SK-N-SH (cell line): ENCODE results near the gene TTC39B. TPM values are rescaled to one million over a fixed set of nuclear protein-coding genes. Genes with fewer than 3 reads are reported as not detected.

ENCODE experiments used
- CTCF ChIA-PET: fragments of 300-600, 350-600 bp; formaldehyde crosslinking; extraction: SDS; loops from one replicate; lab custom pipeline; 2021; lab: Yijun Ruan, JAX
- POLR2A ChIA-PET: fragments of 350-600 bp; sonication (Branson Sonifier 250); formaldehyde crosslinking; extraction: SDS; loops from one replicate; lab custom pipeline; 2020; ENCODE audit warnings: antibody characterized with exemption, inconsistent platforms; lab: Yijun Ruan, JAX
- DNase-seq: peaks from one replicate; pipeline ENCODE4 v3.0.0; 2012
- H2AFZ ChIP-seq: fragments of 200-600 bp; sonication (generic); 2 replicates; pipeline ENCODE4 v1.8.1; 2016; ENCODE audit warnings: antibody characterized with exemption, mild to moderate bottlenecking, low read depth
- H3F3A ChIP-seq: fragments of 200-600 bp; sonication (generic); replicated peaks from 2 replicates; pipeline ENCODE3; 2016; ENCODE audit warnings: antibody characterized with exemption, mild to moderate bottlenecking; ENCODE audit not compliant: insufficient read depth
- H3K27ac ChIP-seq, 2 experiments: fragments of 200-500 bp in 1 of 2; fragments of 200-600 bp in 1 of 2; sonication (Bioruptor generic) in 1 of 2; sonication (generic), shearing (Covaris generic) in 1 of 2; 2 replicates each; pipeline versions ENCODE4 v1.5.1 to v1.6.1; 2014 to 2016; ENCODE audit warnings: low read depth in 2 of 2, inconsistent platforms in 1 of 2, low read length in 1 of 2, mild to moderate bottlenecking in 1 of 2, mixed read lengths in 1 of 2
- H3K27me3 ChIP-seq: fragments of 200-600 bp; sonication (generic), shearing (Covaris generic); 2 replicates; pipeline ENCODE4 v1.6.1; 2016; ENCODE audit warnings: mixed run types; ENCODE audit not compliant: insufficient read depth
- H3K36me3 ChIP-seq, 2 experiments: fragments of 200-500 bp in 1 of 2; fragments of 200-600 bp in 1 of 2; sonication (Bioruptor generic) in 1 of 2; sonication (generic) in 1 of 2; replicated peaks in 1 of 2; 2 replicates each; pipeline versions ENCODE3 to v1.5.1; 2014 to 2016; ENCODE audit warnings: low read length in 1 of 2, mild to moderate bottlenecking in 1 of 2; ENCODE audit not compliant: insufficient read depth in 2 of 2, control insufficient read depth in 1 of 2
- H3K4me1 ChIP-seq, 2 experiments: fragments of 200-500 bp in 1 of 2; fragments of 200-600 bp in 1 of 2; sonication (Bioruptor generic) in 1 of 2; sonication (generic), shearing (Covaris generic) in 1 of 2; 2 replicates each; pipeline versions ENCODE4 v1.5.1 to v1.6.1; 2014 to 2016; ENCODE audit warnings: low read depth in 1 of 2, low read length in 1 of 2, mixed run types in 1 of 2; ENCODE audit not compliant: insufficient read depth in 2 of 2, control insufficient read depth in 1 of 2
- H3K4me2 ChIP-seq: fragments of 200-600 bp; sonication (generic), shearing (Covaris generic); 2 replicates; pipeline ENCODE4 v1.6.1; 2017; ENCODE audit warnings: mixed run types
- H3K4me3 ChIP-seq, 2 experiments: fragments of 200-500 bp in 1 of 2; fragments of 200-600 bp in 1 of 2; sonication (Bioruptor generic) in 1 of 2; sonication (generic), shearing (Covaris generic) in 1 of 2; 2 replicates each; pipeline versions ENCODE4 v1.5.1 to v1.8.1; 2014 to 2016; ENCODE audit warnings: low read depth in 2 of 2, inconsistent platforms in 1 of 2, low read length in 1 of 2, mild to moderate bottlenecking in 1 of 2, mixed read lengths in 1 of 2, moderate library complexity in 1 of 2
- H3K79me2 ChIP-seq: fragments of 200-600 bp; sonication (generic); 2 replicates; pipeline ENCODE4 v1.8.1; 2017; ENCODE audit warnings: mild to moderate bottlenecking; ENCODE audit not compliant: insufficient read depth
- H3K9ac ChIP-seq: fragments of 200-600 bp; sonication (generic); 2 replicates; pipeline ENCODE4 v1.6.1; 2017; ENCODE audit warnings: mixed run types
- H3K9me2 ChIP-seq: fragments of 200-600 bp; sonication (generic); 2 replicates; pipeline ENCODE4 v1.6.1; 2017; ENCODE audit warnings: mixed run types
- H3K9me3 ChIP-seq: fragments of 200-600 bp; sonication (generic); 2 replicates; pipeline ENCODE4 v1.6.1; 2017; ENCODE audit warnings: mixed run types, mild to moderate bottlenecking, moderate library complexity
- H4K20me1 ChIP-seq: fragments of 200-600 bp; sonication (generic); 2 replicates; pipeline ENCODE4 v1.6.1; 2017; ENCODE audit warnings: mild to moderate bottlenecking, mixed run types; ENCODE audit not compliant: insufficient read depth
- CHD2 ChIP-seq: fragments of 150-350 bp; IDR thresholded peaks from 2 replicates; pipeline ENCODE4 v1.6.1; 2018; ENCODE audit warnings: low read length; ENCODE audit not compliant: partially characterized antibody
- EZH2phosphoT487 ChIP-seq: fragments of 200-600 bp; sonication (generic); IDR thresholded peaks from 2 replicates; pipeline ENCODE4 v1.6.1; 2017; ENCODE audit warnings: low read depth, mixed run types, mild to moderate bottlenecking, antibody characterized with exemption, moderate library complexity, borderline replicate concordance
- FOSL2 ChIP-seq: IDR thresholded peaks from 2 replicates; pipeline ENCODE4 v1.4.0; 2012; ENCODE audit warnings: low read depth, mild to moderate bottlenecking, moderate library complexity, borderline replicate concordance
- FOXM1 ChIP-seq: IDR thresholded peaks from 2 replicates; pipeline ENCODE4 v1.4.0; 2012; ENCODE audit warnings: low read depth, mild to moderate bottlenecking
- MAX ChIP-seq: IDR thresholded peaks from 2 replicates; pipeline ENCODE4 v1.4.0; 2012; ENCODE audit warnings: low read depth
- MEF2A ChIP-seq: IDR thresholded peaks from 2 replicates; pipeline ENCODE4 v1.4.0; 2012; ENCODE audit warnings: low read depth, borderline replicate concordance
- NRF1 ChIP-seq: IDR thresholded peaks from 2 replicates; pipeline ENCODE4 v1.6.1; 2012; ENCODE audit warnings: low read depth, mild to moderate bottlenecking, low read length
- POLR2AphosphoS5 ChIP-seq: IDR thresholded peaks from 2 replicates; pipeline ENCODE4 v1.6.1; 2012; ENCODE audit warnings: low read depth, low read length
- RCOR1 ChIP-seq: fragments of 150-350 bp; IDR thresholded peaks from 2 replicates; pipeline ENCODE4 v1.6.1; 2017; ENCODE audit warnings: antibody characterized with exemption, low read length
- RXRA ChIP-seq: IDR thresholded peaks from 2 replicates; pipeline ENCODE4 v1.4.0; 2012; ENCODE audit warnings: low read depth, mild to moderate bottlenecking, borderline replicate concordance
- SIN3A ChIP-seq: IDR thresholded peaks from 2 replicates; pipeline ENCODE4 v1.6.1; 2012; ENCODE audit warnings: low read depth, mild to moderate bottlenecking, low read length, moderate library complexity, borderline replicate concordance
- TAF1 ChIP-seq: IDR thresholded peaks from 2 replicates; pipeline ENCODE4 v1.6.1; 2012; ENCODE audit warnings: low read depth, mild to moderate bottlenecking, low read length, moderate library complexity, borderline replicate concordance
- TEAD4 ChIP-seq: IDR thresholded peaks from 2 replicates; pipeline ENCODE4 v1.4.0; 2012; ENCODE audit warnings: mild to moderate bottlenecking, borderline replicate concordance; ENCODE audit not compliant: insufficient read depth
- ZBTB33 ChIP-seq: IDR thresholded peaks from 2 replicates; pipeline ENCODE4 v1.4.0; 2012; ENCODE audit warnings: low read depth, borderline replicate concordance
- WGBS: methylation state at CpG from one replicate; pipeline ENCODE4 v1.1.6; 2017; ENCODE audit warnings: low lambda C conversion rate; 5-methylcytosine and 5-hydroxymethylcytosine counted together
- polyA plus RNA-seq, 3 experiments: library from polyadenylated mRNA; depleted of rRNA; stranded (reverse); fragments of >200 nt; gene quantifications; 2 replicates each; pipeline ENCODE4 v1.2.3, GENCODE V29; 2012
- TF ChIP-seq, protein P1 (sequence below): fragments of 150-350 bp; IDR thresholded peaks from 2 replicates; pipeline ENCODE4 v1.6.1; 2016; ENCODE audit warnings: mild to moderate bottlenecking, low read depth, low read length
- TF ChIP-seq, protein P2 (sequence below): fragments of 200-600 bp; sonication (generic); IDR thresholded peaks from 2 replicates; pipeline ENCODE4 v1.6.1; 2017; ENCODE audit warnings: antibody characterized with exemption, mild to moderate bottlenecking, moderate library complexity

Gene TTC39B
- polyA plus RNA-seq, 1 of the 3 experiments (the other 2 are of a cell fraction): 0.54 TPM

DNA sequence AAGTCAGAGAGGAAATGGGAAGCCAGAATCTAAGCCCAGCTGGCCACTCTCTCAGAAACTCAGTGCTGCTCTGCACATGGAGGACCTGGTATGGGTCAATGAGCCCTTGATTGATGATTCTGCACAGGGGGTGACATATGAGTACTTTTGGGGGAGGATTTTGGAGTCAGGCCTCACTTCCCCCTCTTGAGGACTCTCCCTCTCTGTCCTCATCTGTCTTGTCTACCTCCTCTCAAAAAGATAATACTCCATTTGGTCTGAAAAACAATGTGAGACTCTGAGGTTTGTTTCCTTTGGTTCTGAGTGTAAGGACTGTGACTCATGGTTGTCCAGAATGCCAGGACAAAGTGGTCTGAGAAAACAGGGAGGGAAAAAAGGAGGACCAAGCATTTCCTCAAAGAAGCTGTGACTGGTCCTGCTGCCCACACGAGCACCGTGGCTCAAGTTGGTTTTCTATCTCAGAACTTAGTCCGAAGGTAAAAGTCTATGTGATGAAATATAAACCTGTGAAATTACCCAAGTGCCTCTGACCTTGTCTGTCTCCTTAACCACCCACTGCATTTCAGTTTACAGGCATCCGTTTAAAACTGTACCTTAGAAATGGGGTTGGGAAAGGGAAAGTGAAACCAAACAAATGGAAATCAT is 11.1 kb downstream of the TTC39B start:
- Histone ChIP-seq H3K27ac (peak overlapping the region; percentile 30 to 77; a peak in 3 of 4 replicates), H3F3A (peaks cover 7% of the 10 kb centered on the region), H3K4me3 (peak overlapping the region; percentile 21 to 50; a peak in 3 of 4 replicates), H3K79me2 (no peaks in the 10 kb centered on the region), H3K4me2 (peak overlapping the region; percentile 77), H3K4me1 (peaks cover 2 to 9% of the 10 kb centered on the region in 2 experiments; a peak in 3 of 4 replicates), H3K9ac (peak overlapping the region; percentile 56), H3K36me3 (no peaks in the 10 kb centered on the region), H3K27me3 (no peaks in the 10 kb centered on the region), H2AFZ (peak overlapping the region; percentile 74), H4K20me1 (no peaks in the 10 kb centered on the region), H3K9me2 (no peaks in the 10 kb centered on the region), H3K9me3 (no peaks in the 10 kb centered on the region)
- ChIA-PET POLR2A (no interaction called here), CTCF (no interaction called here)
- 43% methylated on average over 4 of the region's 4 CpGs for WGBS
- TF ChIP-seq RXRA (no peak), SIN3A (no peak), RCOR1 (no peak), TEAD4 (no peak), FOSL2 (no peak; the same call in 1 of the 2 replicates), CHD2 (no peak), MAX (no peak), EZH2phosphoT487 (no peak), MEF2A (no peak)
- TF ChIP-seq, protein P1, sequence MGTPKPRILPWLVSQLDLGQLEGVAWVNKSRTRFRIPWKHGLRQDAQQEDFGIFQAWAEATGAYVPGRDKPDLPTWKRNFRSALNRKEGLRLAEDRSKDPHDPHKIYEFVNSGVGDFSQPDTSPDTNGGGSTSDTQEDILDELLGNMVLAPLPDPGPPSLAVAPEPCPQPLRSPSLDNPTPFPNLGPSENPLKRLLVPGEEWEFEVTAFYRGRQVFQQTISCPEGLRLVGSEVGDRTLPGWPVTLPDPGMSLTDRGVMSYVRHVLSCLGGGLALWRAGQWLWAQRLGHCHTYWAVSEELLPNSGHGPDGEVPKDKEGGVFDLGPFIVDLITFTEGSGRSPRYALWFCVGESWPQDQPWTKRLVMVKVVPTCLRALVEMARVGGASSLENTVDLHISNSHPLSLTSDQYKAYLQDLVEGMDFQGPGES: no peak
- no peak for DNase-seq

DNA sequence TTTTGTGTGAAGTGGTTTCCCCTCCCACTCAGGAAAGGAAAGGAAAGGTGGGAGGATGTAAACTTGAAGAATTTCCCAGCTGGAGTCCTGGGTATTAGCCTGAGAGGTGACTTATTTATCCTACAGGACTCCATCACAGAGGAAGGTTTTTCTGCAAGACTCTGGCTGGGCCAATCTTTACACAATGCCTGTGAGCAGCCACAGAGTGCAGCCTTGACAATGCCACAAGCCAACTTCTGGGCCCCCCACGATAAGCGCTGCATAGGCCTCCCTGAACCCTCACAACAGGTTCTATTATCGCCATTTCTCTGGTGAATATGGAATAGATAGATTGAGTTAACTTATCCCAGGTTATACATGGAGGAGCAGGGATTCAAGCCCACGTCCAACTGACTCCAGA is 12.4 kb downstream of the TTC39B start:
- Histone ChIP-seq H3K79me2 (no peaks in the 10 kb centered on the region), H3K9me2 (no peaks in the 10 kb centered on the region)

More for the DNA sequence above, 12.4 kb downstream of the TTC39B start:
- Histone ChIP-seq H3K36me3 (no peaks in the 10 kb centered on the region), H3K4me1 (peaks cover 2 to 9% of the 10 kb centered on the region in 2 experiments; a peak in 3 of 4 replicates), H3K27ac (no peak overlapping the region), H3K9ac (no peak overlapping the region), H4K20me1 (no peaks in the 10 kb centered on the region), H3K9me3 (no peaks in the 10 kb centered on the region), H3K4me2 (no peak overlapping the region), H2AFZ (no peak overlapping the region), H3K4me3 (no peak overlapping the region), H3K27me3 (no peaks in the 10 kb centered on the region), H3F3A (peaks cover 7% of the 10 kb centered on the region)
- TF ChIP-seq FOXM1: no peak
- TF ChIP-seq NRF1: no peak
- TF ChIP-seq, protein P2, sequence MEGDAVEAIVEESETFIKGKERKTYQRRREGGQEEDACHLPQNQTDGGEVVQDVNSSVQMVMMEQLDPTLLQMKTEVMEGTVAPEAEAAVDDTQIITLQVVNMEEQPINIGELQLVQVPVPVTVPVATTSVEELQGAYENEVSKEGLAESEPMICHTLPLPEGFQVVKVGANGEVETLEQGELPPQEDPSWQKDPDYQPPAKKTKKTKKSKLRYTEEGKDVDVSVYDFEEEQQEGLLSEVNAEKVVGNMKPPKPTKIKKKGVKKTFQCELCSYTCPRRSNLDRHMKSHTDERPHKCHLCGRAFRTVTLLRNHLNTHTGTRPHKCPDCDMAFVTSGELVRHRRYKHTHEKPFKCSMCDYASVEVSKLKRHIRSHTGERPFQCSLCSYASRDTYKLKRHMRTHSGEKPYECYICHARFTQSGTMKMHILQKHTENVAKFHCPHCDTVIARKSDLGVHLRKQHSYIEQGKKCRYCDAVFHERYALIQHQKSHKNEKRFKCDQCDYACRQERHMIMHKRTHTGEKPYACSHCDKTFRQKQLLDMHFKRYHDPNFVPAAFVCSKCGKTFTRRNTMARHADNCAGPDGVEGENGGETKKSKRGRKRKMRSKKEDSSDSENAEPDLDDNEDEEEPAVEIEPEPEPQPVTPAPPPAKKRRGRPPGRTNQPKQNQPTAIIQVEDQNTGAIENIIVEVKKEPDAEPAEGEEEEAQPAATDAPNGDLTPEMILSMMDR: no peak
- no peak for TF ChIP-seq ZBTB33
- TF ChIP-seq MAX: no peak
- TF ChIP-seq TEAD4: no peak
- no peak for TF ChIP-seq TAF1
- TF ChIP-seq POLR2AphosphoS5: no peak
- TF ChIP-seq, protein P1: no peak
- TF ChIP-seq RXRA: no peak
- CTCF ChIA-PET: interaction anchor here (1.4 kb wide), 1 partner anchor 17 kb away, joined by 3 read pairs; no protein-coding TSS in a partner anchor
- DNase-seq: no peak
- 96% methylated on average over 4 of the region's 4 CpGs for WGBS
- POLR2A ChIA-PET: no interaction called here
